B cell (primary cell): ENCODE measurements around the gene CLEC18B.

ENCODE experiments used
- EZH2 ChIP-seq: IDR thresholded peaks from 2 replicates; pipeline ENCODE4 v1.6.1; 2012; ENCODE audit warnings: borderline replicate concordance, low read depth, mild to moderate bottlenecking, moderate library complexity, low read length; ENCODE audit not compliant: insufficient read depth, poor library complexity, severe bottlenecking
- TF ChIP-seq, protein P1 (sequence below): fragments of 200-600 bp; IDR thresholded peaks from one replicate; pipeline ENCODE4 v1.8.0; 2022; ENCODE audit warnings: antibody characterized with exemption, mild to moderate bottlenecking

DNA sequence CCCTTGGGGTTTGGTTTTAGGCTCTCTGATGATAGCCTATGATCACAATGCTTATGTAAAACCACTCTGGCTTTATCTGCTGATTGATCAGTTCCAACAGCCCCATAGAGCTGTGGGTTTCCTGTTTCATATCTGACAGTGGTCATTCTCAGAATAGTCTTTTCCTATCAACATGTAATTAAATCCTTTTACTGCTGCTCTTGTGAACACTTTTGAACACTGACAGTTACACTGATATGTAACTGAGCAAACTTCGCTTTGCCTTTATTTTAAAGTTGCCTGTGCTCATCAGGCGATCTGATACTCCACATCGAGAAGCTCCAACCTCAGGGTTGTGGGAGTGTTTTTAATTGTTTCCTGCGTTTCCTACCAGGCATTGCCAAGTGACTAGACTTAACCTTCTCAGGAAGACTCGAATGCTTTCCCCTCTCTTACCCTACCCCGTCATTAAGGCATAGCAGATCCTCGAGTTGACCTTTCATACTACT lies 17.3 kb upstream of the CLEC18B start:
- TF ChIP-seq, protein P1, sequence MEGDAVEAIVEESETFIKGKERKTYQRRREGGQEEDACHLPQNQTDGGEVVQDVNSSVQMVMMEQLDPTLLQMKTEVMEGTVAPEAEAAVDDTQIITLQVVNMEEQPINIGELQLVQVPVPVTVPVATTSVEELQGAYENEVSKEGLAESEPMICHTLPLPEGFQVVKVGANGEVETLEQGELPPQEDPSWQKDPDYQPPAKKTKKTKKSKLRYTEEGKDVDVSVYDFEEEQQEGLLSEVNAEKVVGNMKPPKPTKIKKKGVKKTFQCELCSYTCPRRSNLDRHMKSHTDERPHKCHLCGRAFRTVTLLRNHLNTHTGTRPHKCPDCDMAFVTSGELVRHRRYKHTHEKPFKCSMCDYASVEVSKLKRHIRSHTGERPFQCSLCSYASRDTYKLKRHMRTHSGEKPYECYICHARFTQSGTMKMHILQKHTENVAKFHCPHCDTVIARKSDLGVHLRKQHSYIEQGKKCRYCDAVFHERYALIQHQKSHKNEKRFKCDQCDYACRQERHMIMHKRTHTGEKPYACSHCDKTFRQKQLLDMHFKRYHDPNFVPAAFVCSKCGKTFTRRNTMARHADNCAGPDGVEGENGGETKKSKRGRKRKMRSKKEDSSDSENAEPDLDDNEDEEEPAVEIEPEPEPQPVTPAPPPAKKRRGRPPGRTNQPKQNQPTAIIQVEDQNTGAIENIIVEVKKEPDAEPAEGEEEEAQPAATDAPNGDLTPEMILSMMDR, result no peak
- no peak for TF ChIP-seq EZH2
